GM23338 (cell line): ENCODE data around the gene CCR5. TPM values are rescaled to one million over a fixed set of nuclear protein-coding genes. Genes with fewer than 3 reads are reported as not detected.
A peak's percentile ranks its signal among the peaks of the same experiment; 100 is the strongest.

Source experiments
- ATAC-seq: fragments of 200-7000 bp; cut with Tn5 transposase; 3 replicates; pipeline ENCODE4 v1.9.1; 2020
- DNase-seq: peaks from one replicate; pipeline ENCODE4 v3.0.0-alpha.2; 2015; ENCODE audit warnings: low spot score
- H2AFZ ChIP-seq: fragments of 200-600 bp; sonication (generic); 2 replicates; pipeline ENCODE4 v1.8.0; 2016; ENCODE audit warnings: antibody characterized with exemption, mild to moderate bottlenecking, moderate library complexity
- H3F3A ChIP-seq: fragments of 200-600 bp; sonication (generic); replicated peaks from 2 replicates; pipeline ENCODE4 v1.8.0; 2017; ENCODE audit warnings: antibody characterized with exemption, mixed run types, low read depth
- H3K27ac ChIP-seq: fragments of 200-600 bp; sonication (generic); 2 replicates; pipeline ENCODE4 v1.6.1; 2016; ENCODE audit warnings: low read depth
- H3K27me3 ChIP-seq: fragments of 200-600 bp; sonication (generic); 2 replicates; pipeline ENCODE4 v1.8.0; 2016; ENCODE audit warnings: mild to moderate bottlenecking, mixed run types, moderate library complexity; ENCODE audit not compliant: insufficient read depth
- H3K36me3 ChIP-seq: fragments of 200-600 bp; sonication (generic); 2 replicates; pipeline ENCODE4 v1.8.0; 2016; ENCODE audit warnings: mild to moderate bottlenecking; ENCODE audit not compliant: insufficient read depth
- H3K4me1 ChIP-seq: fragments of 200-600 bp; sonication (generic); 2 replicates; pipeline ENCODE4 v1.8.0; 2016; ENCODE audit warnings: mild to moderate bottlenecking, moderate library complexity; ENCODE audit not compliant: insufficient read depth
- H3K4me2 ChIP-seq: fragments of 200-600 bp; sonication (generic); 2 replicates; pipeline ENCODE4 v1.7.1; 2017; ENCODE audit warnings: mixed run types
- H3K4me3 ChIP-seq: fragments of 200-600 bp; sonication (generic); 2 replicates; pipeline ENCODE4 v1.6.1; 2016; ENCODE audit warnings: mixed run types
- H3K79me2 ChIP-seq: fragments of 200-600 bp; sonication (generic); replicated peaks from 2 replicates; pipeline ENCODE4 v1.8.0; 2017; ENCODE audit warnings: mild to moderate bottlenecking; ENCODE audit not compliant: insufficient read depth
- H3K9me2 ChIP-seq: fragments of 200-600 bp; sonication (generic); 2 replicates; pipeline ENCODE4 v1.8.0; 2017; ENCODE audit not compliant: insufficient read depth
- H4K20me1 ChIP-seq: fragments of 200-600 bp; sonication (generic); replicated peaks from 2 replicates; pipeline ENCODE4 v1.8.0; 2017; ENCODE audit warnings: mild to moderate bottlenecking; ENCODE audit not compliant: insufficient read depth
- H3K27ac Mint-ChIP-seq: 2 replicates; pipeline ENCODE4 v1.8.0; 2020; ENCODE audit warnings: inconsistent platforms, mild to moderate bottlenecking, moderate library complexity, mixed read lengths
- H3K27me3 Mint-ChIP-seq: 3 replicates; pipeline ENCODE4 v1.8.0; 2022; ENCODE audit warnings: low read depth, mild to moderate bottlenecking, moderate library complexity, mixed read lengths, inconsistent platforms; ENCODE audit not compliant: insufficient read depth, poor library complexity
- H3K36me3 Mint-ChIP-seq: 3 replicates; pipeline ENCODE4 v1.8.0; 2021; ENCODE audit warnings: low read depth, mild to moderate bottlenecking, inconsistent platforms, moderate library complexity, mixed read lengths
- H3K4me1 Mint-ChIP-seq: 3 replicates; pipeline ENCODE4 v1.8.0; 2020; ENCODE audit warnings: mild to moderate bottlenecking, inconsistent platforms, mixed read lengths
- H3K4me3 Mint-ChIP-seq: 3 replicates; pipeline ENCODE4 v1.8.0; 2021; ENCODE audit warnings: moderate library complexity, mild to moderate bottlenecking, inconsistent platforms, mixed read lengths
- H3K9me3 Mint-ChIP-seq: 3 replicates; pipeline ENCODE4 v1.8.0; 2020; ENCODE audit warnings: moderate library complexity, mild to moderate bottlenecking, inconsistent platforms, mixed read lengths
- CREB1 ChIP-seq: fragments of 250-450 bp; sonication (Bioruptor Pico); IDR thresholded peaks from 2 replicates; pipeline ENCODE4 v1.5.0; 2020; ENCODE audit warnings: low read depth, mild to moderate bottlenecking, moderate library complexity
- EZH2 ChIP-seq: fragments of 200-600 bp; sonication (generic); IDR thresholded peaks from one replicate; pipeline ENCODE4 v1.8.0; 2017; ENCODE audit warnings: antibody characterized with exemption, mild to moderate bottlenecking, low read depth; ENCODE audit not compliant: unreplicated experiment
- EZH2phosphoT487 ChIP-seq: fragments of 200-600 bp; sonication (generic); IDR thresholded peaks from one replicate; pipeline ENCODE4 v1.8.1; 2018; ENCODE audit warnings: antibody characterized with exemption; ENCODE audit not compliant: unreplicated experiment
- JUNB ChIP-seq: IDR thresholded peaks from one replicate; pipeline ENCODE4 v1.6.1; 2016; ENCODE audit warnings: antibody characterized with exemption; ENCODE audit not compliant: unreplicated experiment
- NANOG ChIP-seq: IDR thresholded peaks from 2 replicates; pipeline ENCODE4 v1.6.1; 2016; ENCODE audit warnings: antibody characterized with exemption, borderline replicate concordance
- POLR2AphosphoS5 ChIP-seq: IDR thresholded peaks from 2 replicates; pipeline ENCODE4 v1.6.1; 2016; ENCODE audit warnings: antibody characterized with exemption, low read depth
- STAT1 ChIP-seq: IDR thresholded peaks from one replicate; pipeline ENCODE4 v1.6.1; 2016; ENCODE audit warnings: antibody characterized with exemption; ENCODE audit not compliant: unreplicated experiment
- ZNF114 ChIP-seq: fragments of 250-450 bp; sonication (Bioruptor Pico); IDR thresholded peaks from 2 replicates; pipeline ENCODE4 v1.5.0; 2020; ENCODE audit warnings: mild to moderate bottlenecking, moderate library complexity
- ZNF331 ChIP-seq: fragments of 250-450 bp; sonication (Bioruptor Pico); IDR thresholded peaks from 2 replicates; pipeline ENCODE4 v1.5.0; 2020; ENCODE audit warnings: low read depth, mild to moderate bottlenecking, moderate library complexity
- polyA plus RNA-seq: library from polyadenylated mRNA; unstranded; fragments of >200 nt; fragmentation: Nextera tagmentation; extraction: Ambion mirVana; gene quantifications from 2 replicates; pipeline ENCODE4 v1.2.1, GENCODE V29; 2016
- total RNA-seq: library from RNA; depleted of rRNA; stranded (reverse); fragments of >200 nt; shearing (Covaris generic); gene quantifications from 2 replicates; pipeline ENCODE4 v1.2.3, GENCODE V29; 2014
- TF ChIP-seq, protein P1 (sequence below): fragments of 250-450 bp; sonication (Bioruptor Pico); IDR thresholded peaks from 2 replicates; pipeline ENCODE4 v1.5.0; 2020; ENCODE audit warnings: mild to moderate bottlenecking, moderate library complexity
- TF ChIP-seq, protein P2 (sequence below): IDR thresholded peaks from 2 replicates; pipeline ENCODE4 v1.6.1; 2016; ENCODE audit warnings: antibody characterized with exemption
- TF ChIP-seq, protein P3 (sequence below), 2 experiments: fragments of 200-600 bp in 1 of 2; sonication (generic) in 1 of 2; conservative IDR thresholded peaks; 2 replicates each; pipeline versions ENCODE4 v1.5.1 to v1.6.1; 2016 to 2017; ENCODE audit warnings: antibody characterized with exemption in 2 of 2, low read depth in 2 of 2, mild to moderate bottlenecking in 2 of 2, moderate library complexity in 1 of 2
- TF ChIP-seq, protein P4 (sequence below): IDR thresholded peaks from one replicate; pipeline ENCODE4 v1.6.1; 2018; ENCODE audit warnings: antibody characterized with exemption; ENCODE audit not compliant: unreplicated experiment

The CCR5 gene
- total and polyA plus RNA-seq, 2 experiments from 2014 or later = not detected

DNA sequence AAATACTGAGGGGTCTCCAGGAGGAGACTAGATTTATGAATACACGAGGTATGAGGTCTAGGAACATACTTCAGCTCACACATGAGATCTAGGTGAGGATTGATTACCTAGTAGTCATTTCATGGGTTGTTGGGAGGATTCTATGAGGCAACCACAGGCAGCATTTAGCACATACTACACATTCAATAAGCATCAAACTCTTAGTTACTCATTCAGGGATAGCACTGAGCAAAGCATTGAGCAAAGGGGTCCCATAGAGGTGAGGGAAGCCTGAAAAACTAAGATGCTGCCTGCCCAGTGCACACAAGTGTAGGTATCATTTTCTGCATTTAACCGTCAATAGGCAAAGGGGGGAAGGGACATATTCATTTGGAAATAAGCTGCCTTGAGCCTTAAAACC is 4.5 kb downstream of the CCR5 start:
- Mint-ChIP-seq H3K4me1 (peaks cover 21% of the 10 kb centered on the region), H3K9me3 (peaks cover 2% of the 10 kb centered on the region; the same call in 2 of the 3 replicates), H3K36me3 (no peaks in the 10 kb centered on the region; the same call in 2 of the 3 replicates), H3K27me3 (peaks cover 2% of the 10 kb centered on the region), H3K4me3 (no peak overlapping the region), H3K27ac (no peak overlapping the region)
- Histone ChIP-seq H3K27me3 (no peaks in the 10 kb centered on the region), H3K27ac (no peak overlapping the region), H3K4me1 (peaks cover 12% of the 10 kb centered on the region), H3K4me2 (peak overlapping the region; percentile 65), H3F3A (no peaks in the 10 kb centered on the region), H2AFZ (no peak overlapping the region), H3K9me2 (no peaks in the 10 kb centered on the region), H3K79me2 (no peaks in the 10 kb centered on the region), H3K36me3 (no peaks in the 10 kb centered on the region), H4K20me1 (no peaks in the 10 kb centered on the region; the same call in none of the 2 replicates), H3K4me3 (no peak overlapping the region)
- no peak for TF ChIP-seq JUNB
- TF ChIP-seq, protein P1, sequence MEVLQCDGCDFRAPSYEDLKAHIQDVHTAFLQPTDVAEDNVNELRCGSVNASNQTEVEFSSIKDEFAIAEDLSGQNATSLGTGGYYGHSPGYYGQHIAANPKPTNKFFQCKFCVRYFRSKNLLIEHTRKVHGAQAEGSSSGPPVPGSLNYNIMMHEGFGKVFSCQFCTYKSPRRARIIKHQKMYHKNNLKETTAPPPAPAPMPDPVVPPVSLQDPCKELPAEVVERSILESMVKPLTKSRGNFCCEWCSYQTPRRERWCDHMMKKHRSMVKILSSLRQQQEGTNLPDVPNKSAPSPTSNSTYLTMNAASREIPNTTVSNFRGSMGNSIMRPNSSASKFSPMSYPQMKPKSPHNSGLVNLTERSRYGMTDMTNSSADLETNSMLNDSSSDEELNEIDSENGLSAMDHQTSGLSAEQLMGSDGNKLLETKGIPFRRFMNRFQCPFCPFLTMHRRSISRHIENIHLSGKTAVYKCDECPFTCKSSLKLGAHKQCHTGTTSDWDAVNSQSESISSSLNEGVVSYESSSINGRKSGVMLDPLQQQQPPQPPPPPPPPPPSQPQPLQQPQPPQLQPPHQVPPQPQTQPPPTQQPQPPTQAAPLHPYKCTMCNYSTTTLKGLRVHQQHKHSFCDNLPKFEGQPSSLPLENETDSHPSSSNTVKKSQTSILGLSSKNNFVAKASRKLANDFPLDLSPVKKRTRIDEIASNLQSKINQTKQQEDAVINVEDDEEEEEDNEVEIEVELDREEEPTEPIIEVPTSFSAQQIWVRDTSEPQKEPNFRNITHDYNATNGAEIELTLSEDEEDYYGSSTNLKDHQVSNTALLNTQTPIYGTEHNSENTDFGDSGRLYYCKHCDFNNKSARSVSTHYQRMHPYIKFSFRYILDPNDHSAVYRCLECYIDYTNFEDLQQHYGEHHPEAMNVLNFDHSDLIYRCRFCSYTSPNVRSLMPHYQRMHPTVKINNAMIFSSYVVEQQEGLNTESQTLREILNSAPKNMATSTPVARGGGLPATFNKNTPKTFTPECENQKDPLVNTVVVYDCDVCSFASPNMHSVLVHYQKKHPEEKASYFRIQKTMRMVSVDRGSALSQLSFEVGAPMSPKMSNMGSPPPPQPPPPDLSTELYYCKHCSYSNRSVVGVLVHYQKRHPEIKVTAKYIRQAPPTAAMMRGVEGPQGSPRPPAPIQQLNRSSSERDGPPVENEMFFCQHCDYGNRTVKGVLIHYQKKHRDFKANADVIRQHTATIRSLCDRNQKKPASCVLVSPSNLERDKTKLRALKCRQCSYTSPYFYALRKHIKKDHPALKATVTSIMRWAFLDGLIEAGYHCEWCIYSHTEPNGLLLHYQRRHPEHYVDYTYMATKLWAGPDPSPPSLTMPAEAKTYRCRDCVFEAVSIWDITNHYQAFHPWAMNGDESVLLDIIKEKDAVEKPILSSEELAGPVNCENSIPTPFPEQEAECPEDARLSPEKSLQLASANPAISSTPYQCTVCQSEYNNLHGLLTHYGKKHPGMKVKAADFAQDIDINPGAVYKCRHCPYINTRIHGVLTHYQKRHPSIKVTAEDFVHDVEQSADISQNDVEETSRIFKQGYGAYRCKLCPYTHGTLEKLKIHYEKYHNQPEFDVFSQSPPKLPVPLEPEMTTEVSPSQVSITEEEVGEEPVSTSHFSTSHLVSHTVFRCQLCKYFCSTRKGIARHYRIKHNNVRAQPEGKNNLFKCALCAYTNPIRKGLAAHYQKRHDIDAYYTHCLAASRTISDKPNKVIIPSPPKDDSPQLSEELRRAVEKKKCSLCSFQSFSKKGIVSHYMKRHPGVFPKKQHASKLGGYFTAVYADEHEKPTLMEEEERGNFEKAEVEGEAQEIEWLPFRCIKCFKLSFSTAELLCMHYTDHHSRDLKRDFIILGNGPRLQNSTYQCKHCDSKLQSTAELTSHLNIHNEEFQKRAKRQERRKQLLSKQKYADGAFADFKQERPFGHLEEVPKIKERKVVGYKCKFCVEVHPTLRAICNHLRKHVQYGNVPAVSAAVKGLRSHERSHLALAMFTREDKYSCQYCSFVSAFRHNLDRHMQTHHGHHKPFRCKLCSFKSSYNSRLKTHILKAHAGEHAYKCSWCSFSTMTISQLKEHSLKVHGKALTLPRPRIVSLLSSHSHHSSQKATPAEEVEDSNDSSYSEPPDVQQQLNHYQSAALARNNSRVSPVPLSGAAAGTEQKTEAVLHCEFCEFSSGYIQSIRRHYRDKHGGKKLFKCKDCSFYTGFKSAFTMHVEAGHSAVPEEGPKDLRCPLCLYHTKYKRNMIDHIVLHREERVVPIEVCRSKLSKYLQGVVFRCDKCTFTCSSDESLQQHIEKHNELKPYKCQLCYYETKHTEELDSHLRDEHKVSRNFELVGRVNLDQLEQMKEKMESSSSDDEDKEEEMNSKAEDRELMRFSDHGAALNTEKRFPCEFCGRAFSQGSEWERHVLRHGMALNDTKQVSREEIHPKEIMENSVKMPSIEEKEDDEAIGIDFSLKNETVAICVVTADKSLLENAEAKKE (CRISPR knock-in tag) = no peak
- TF ChIP-seq STAT1 = no peak
- TF ChIP-seq, protein P2, sequence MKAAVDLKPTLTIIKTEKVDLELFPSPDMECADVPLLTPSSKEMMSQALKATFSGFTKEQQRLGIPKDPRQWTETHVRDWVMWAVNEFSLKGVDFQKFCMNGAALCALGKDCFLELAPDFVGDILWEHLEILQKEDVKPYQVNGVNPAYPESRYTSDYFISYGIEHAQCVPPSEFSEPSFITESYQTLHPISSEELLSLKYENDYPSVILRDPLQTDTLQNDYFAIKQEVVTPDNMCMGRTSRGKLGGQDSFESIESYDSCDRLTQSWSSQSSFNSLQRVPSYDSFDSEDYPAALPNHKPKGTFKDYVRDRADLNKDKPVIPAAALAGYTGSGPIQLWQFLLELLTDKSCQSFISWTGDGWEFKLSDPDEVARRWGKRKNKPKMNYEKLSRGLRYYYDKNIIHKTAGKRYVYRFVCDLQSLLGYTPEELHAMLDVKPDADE = no peak
- TF ChIP-seq, protein P3, sequence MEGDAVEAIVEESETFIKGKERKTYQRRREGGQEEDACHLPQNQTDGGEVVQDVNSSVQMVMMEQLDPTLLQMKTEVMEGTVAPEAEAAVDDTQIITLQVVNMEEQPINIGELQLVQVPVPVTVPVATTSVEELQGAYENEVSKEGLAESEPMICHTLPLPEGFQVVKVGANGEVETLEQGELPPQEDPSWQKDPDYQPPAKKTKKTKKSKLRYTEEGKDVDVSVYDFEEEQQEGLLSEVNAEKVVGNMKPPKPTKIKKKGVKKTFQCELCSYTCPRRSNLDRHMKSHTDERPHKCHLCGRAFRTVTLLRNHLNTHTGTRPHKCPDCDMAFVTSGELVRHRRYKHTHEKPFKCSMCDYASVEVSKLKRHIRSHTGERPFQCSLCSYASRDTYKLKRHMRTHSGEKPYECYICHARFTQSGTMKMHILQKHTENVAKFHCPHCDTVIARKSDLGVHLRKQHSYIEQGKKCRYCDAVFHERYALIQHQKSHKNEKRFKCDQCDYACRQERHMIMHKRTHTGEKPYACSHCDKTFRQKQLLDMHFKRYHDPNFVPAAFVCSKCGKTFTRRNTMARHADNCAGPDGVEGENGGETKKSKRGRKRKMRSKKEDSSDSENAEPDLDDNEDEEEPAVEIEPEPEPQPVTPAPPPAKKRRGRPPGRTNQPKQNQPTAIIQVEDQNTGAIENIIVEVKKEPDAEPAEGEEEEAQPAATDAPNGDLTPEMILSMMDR (conservative IDR thresholded peaks at IDR 0.05; ENCODE audit: low read depth in 2 of 2) = no peak
- no peak for TF ChIP-seq POLR2AphosphoS5
- TF ChIP-seq ZNF331 = no peak
- TF ChIP-seq, protein P4, sequence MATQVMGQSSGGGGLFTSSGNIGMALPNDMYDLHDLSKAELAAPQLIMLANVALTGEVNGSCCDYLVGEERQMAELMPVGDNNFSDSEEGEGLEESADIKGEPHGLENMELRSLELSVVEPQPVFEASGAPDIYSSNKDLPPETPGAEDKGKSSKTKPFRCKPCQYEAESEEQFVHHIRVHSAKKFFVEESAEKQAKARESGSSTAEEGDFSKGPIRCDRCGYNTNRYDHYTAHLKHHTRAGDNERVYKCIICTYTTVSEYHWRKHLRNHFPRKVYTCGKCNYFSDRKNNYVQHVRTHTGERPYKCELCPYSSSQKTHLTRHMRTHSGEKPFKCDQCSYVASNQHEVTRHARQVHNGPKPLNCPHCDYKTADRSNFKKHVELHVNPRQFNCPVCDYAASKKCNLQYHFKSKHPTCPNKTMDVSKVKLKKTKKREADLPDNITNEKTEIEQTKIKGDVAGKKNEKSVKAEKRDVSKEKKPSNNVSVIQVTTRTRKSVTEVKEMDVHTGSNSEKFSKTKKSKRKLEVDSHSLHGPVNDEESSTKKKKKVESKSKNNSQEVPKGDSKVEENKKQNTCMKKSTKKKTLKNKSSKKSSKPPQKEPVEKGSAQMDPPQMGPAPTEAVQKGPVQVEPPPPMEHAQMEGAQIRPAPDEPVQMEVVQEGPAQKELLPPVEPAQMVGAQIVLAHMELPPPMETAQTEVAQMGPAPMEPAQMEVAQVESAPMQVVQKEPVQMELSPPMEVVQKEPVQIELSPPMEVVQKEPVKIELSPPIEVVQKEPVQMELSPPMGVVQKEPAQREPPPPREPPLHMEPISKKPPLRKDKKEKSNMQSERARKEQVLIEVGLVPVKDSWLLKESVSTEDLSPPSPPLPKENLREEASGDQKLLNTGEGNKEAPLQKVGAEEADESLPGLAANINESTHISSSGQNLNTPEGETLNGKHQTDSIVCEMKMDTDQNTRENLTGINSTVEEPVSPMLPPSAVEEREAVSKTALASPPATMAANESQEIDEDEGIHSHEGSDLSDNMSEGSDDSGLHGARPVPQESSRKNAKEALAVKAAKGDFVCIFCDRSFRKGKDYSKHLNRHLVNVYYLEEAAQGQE = no peak
- no peak for TF ChIP-seq CREB1
- no peak for TF ChIP-seq NANOG
- no peak for TF ChIP-seq EZH2
- no peak for TF ChIP-seq ZNF114 (CRISPR knock-in tag)
- no peak for TF ChIP-seq EZH2phosphoT487
- no peak for ATAC-seq
- no peak for DNase-seq
